Gastrocnemius medialis (tissue), 4 donors: ENCODE measurements around the gene SERTAD3. TPM values are rescaled to one million over a fixed set of nuclear protein-coding genes. Genes with fewer than 3 reads are reported as not detected.

Experiments
- ATAC-seq, 2 donors: fragments of 150-250 bp; one replicate each; pipeline ENCODE4 v1.9.1; 2016
- DNase-seq, 2 donors: peaks; one replicate each; pipeline ENCODE4 v3.0.0-alpha.2; 2019
- H3K27ac ChIP-seq, 4 donors: fragments of 200-600 bp; sonication (generic); 1 replicate in 1 of 4; 2 replicates in 3 of 4; pipeline ENCODE4 v1.5.1; 2016 to 2018; ENCODE audit warnings: mild to moderate bottlenecking in 2 of 4, moderate library complexity in 1 of 4
- H3K27me3 ChIP-seq, 3 donors: fragments of 200-600 bp; sonication (generic) in 2 of 3; 1 replicate in 1 of 3; 2 replicates in 2 of 3; pipeline versions ENCODE4 v1.5.1 to v1.6.0; 2016 to 2019; ENCODE audit warnings: mild to moderate bottlenecking in 1 of 3, moderate library complexity in 1 of 3
- H3K36me3 ChIP-seq, 2 donors: fragments of 200-600 bp; sonication (generic) in 1 of 2; one replicate each; pipeline ENCODE4 v1.5.1; 2017 to 2018
- H3K4me1 ChIP-seq, 2 donors: fragments of 200-600 bp; sonication (generic) in 1 of 2; one replicate each; pipeline ENCODE4 v1.5.1; 2016 to 2017; ENCODE audit warnings: mild to moderate bottlenecking in 2 of 2
- H3K4me3 ChIP-seq, 4 donors: fragments of 200-600 bp; sonication (generic) in 3 of 4; 1 replicate in 1 of 4; 2 replicates in 3 of 4; pipeline ENCODE4 v1.5.1; 2016 to 2019; ENCODE audit warnings: mild to moderate bottlenecking in 2 of 4
- H3K9me3 ChIP-seq, 3 donors: fragments of 200-600 bp; sonication (generic) in 2 of 3; 1 replicate in 1 of 3; 2 replicates in 2 of 3; pipeline ENCODE4 v1.5.1; 2016 to 2019
- CTCF ChIP-seq, 5 experiments: fragments of 450-650 bp in 3 of 5; fragments of 200-600 bp in 2 of 5; sonication (generic) in 2 of 5; IDR thresholded peaks in 4 of 5; conservative IDR thresholded peaks in 1 of 5; 1 replicate in 4 of 5; 2 replicates in 1 of 5; pipeline ENCODE4 v1.5.1; 2016 to 2019; ENCODE audit warnings: antibody characterized with exemption in 5 of 5, mild to moderate bottlenecking in 3 of 5, moderate library complexity in 3 of 5
- POLR2A ChIP-seq, 2 donors: fragments of 450-650 bp; IDR thresholded peaks; one replicate each; pipeline ENCODE4 v1.6.1; 2017; ENCODE audit warnings: antibody characterized with exemption in 2 of 2, mild to moderate bottlenecking in 2 of 2, moderate library complexity in 2 of 2
- in situ Hi-C, 4 donors: fragments of 200-750 bp; cut with MboI; loops; one replicate each; pipeline versions ENCODE4 v1.15.0 to v1.8.0; 2017; ENCODE audit warnings: low sequenced_read_pairs in 4 of 4
- intact Hi-C: fragments of 100-400 bp; cut with DNase I; formaldehyde crosslinking; loops from one replicate; pipeline ENCODE4 v1.15.1; 2023; ENCODE audit warnings: low total_unique reads
- total RNA-seq, 4 donors: library from RNA; depleted of rRNA; stranded (reverse); fragments of >200 nt; gene quantifications; one replicate each; pipeline versions ENCODE4 v1.1.0 to v1.2.3, GENCODE V29; 2016

Gene SERTAD3
- total RNA-seq, 4 donors from 2014 or later, result 12.7 to 24.4 (median 18.1) TPM

- Histone ChIP-seq H3K27ac (peak overlapping the region in 1 of 4 donors; percentile 28), H3K4me3 (no peak overlapping the region), H3K27me3 (no peaks in the 10 kb centered on the region), H3K4me1 (peaks cover 14 to 19% of the 10 kb centered on the region in 2 donors), H3K9me3 (no peaks in the 10 kb centered on the region), H3K36me3 (peaks cover 0 to 26% of the 10 kb centered on the region in 2 donors)
- intact Hi-C loops (loop anchor here (10.0 kb wide), 1 partner anchor 268 kb away; the partner anchor contains the start of genes COQ8B and ITPKC), in situ Hi-C loops (no loop called here)
- DNase-seq, result no peak
- no peak for ATAC-seq
- TF ChIP-seq CTCF (IDR thresholded peaks at IDR 0.05 in 4 of 5, conservative IDR thresholded peaks at IDR 0.05 in 1 of 5), result no peak
- no peak for TF ChIP-seq POLR2A (IDR thresholded peaks at IDR 0.05)
Observed at GRCh38 chr19:40446263-40446784, 2.2 kb upstream of the SERTAD3 start.

GRCh38 chr19:40445780-40446262 lies 1.7 kb upstream of the SERTAD3 start:
- in situ Hi-C loops, result no loop called here
- ATAC-seq, result no peak
- Histone ChIP-seq H3K36me3 (peaks cover 0 to 26% of the 10 kb centered on the region in 2 donors), H3K4me1 (peaks cover 15 to 24% of the 10 kb centered on the region in 2 donors), H3K9me3 (no peaks in the 10 kb centered on the region), H3K27ac (peak overlapping the region in 1 of 4 donors; percentile 28), H3K27me3 (no peaks in the 10 kb centered on the region), H3K4me3 (no peak overlapping the region)
- DNase-seq, result no peak
- TF ChIP-seq POLR2A (IDR thresholded peaks at IDR 0.05) (no peak), CTCF (IDR thresholded peaks at IDR 0.05 in 4 of 5, conservative IDR thresholded peaks at IDR 0.05 in 1 of 5) (no peak)
- intact Hi-C loops, result loop anchor here (10.0 kb wide), 1 partner anchor 269 kb away; the partner anchor contains the start of genes COQ8B and ITPKC

- Histone ChIP-seq H3K36me3 (peaks cover 0 to 29% of the 10 kb centered on the region in 2 donors), H3K4me1 (peaks cover 15 to 24% of the 10 kb centered on the region in 2 donors), H3K4me3 (peak overlapping the region; percentile 77 to 98 (median 92)), H3K27ac (peak overlapping the region; percentile 96 to 99 (median 99)), H3K27me3 (no peaks in the 10 kb centered on the region), H3K9me3 (no peaks in the 10 kb centered on the region)
- TF ChIP-seq CTCF (IDR thresholded peaks at IDR 0.05 in 4 of 5, conservative IDR thresholded peaks at IDR 0.05 in 1 of 5) (peak in 2 of 5 experiments; percentile 16 to 22), POLR2A (IDR thresholded peaks at IDR 0.05) (no peak)
- no peak for ATAC-seq
- in situ Hi-C loops, result no loop called here
- intact Hi-C loops, result loop anchor here (1.0 to 10.0 kb wide), 3 partner anchors 20 to 270 kb away; partner anchors contain the start of genes BLVRB, COQ8B and ITPKC
- DNase-seq, result no peak
Observed at GRCh38 chr19:40444825-40445312, 734 bp upstream of the SERTAD3 start.

- ATAC-seq (peak; percentile 80 to 83), DNase-seq (peak; percentile 99 to 100)
- H3K27me3 ChIP-seq, result no peaks in the 10 kb centered on the region
- H3K4me3 ChIP-seq, result peak overlapping the region; percentile 77 to 98 (median 92)
- peaks cover 15 to 24% of the 10 kb centered on the region in 2 donors for H3K4me1 ChIP-seq
- intact Hi-C loops (loop anchor here (1.0 to 10.0 kb wide), 3 partner anchors 10 to 271 kb away; partner anchors contain the start of genes C19orf47, COQ8B, ITPKC and PLD3), in situ Hi-C loops (no loop called here)
- H3K9me3 ChIP-seq, result no peaks in the 10 kb centered on the region
- peaks cover 0 to 29% of the 10 kb centered on the region in 2 donors for H3K36me3 ChIP-seq
- TF ChIP-seq CTCF (IDR thresholded peaks at IDR 0.05 in 4 of 5, conservative IDR thresholded peaks at IDR 0.05 in 1 of 5) (no peak), POLR2A (IDR thresholded peaks at IDR 0.05) (peak; percentile 68 to 76)
- peak overlapping the region; percentile 96 to 99 (median 99) for H3K27ac ChIP-seq
Observed at GRCh38 chr19:40443131-40443999, 770 bp downstream of the SERTAD3 start.
